K562 (cell line): ENCODE measurements around the gene RUFY2. TPM values are rescaled to one million over a fixed set of nuclear protein-coding genes. Genes with fewer than 3 reads are reported as not detected.

ENCODE experiments used
- ASH1L ChIP-seq: fragments of 450-650 bp; IDR thresholded peaks from 2 replicates; pipeline ENCODE4 v1.6.1; 2018; ENCODE audit warnings: borderline replicate concordance, mild to moderate bottlenecking, low read depth; ENCODE audit not compliant: partially characterized antibody
- CTBP1 ChIP-seq: fragments of 450-650 bp; IDR thresholded peaks from 2 replicates; pipeline ENCODE4 v1.6.1; 2016; ENCODE audit warnings: borderline replicate concordance
- DNMT1 ChIP-seq: fragments of 450-650 bp; IDR thresholded peaks from 2 replicates; pipeline ENCODE4 v1.6.1; 2016; ENCODE audit warnings: antibody characterized with exemption, mild to moderate bottlenecking
- E2F3 ChIP-seq: fragments of 250-450 bp; sonication (Bioruptor Pico); IDR thresholded peaks from 2 replicates; pipeline ENCODE4 v1.4.0; 2020; ENCODE audit warnings: mild to moderate bottlenecking
- ERF ChIP-seq: fragments of 450-650 bp; formaldehyde crosslinking; IDR thresholded peaks from 2 replicates; pipeline ENCODE4 v1.4.0; 2020; ENCODE audit warnings: mild to moderate bottlenecking, mixed read lengths
- ESRRA ChIP-seq: fragments of 450-650 bp; IDR thresholded peaks from 2 replicates; pipeline ENCODE4 v1.6.1; 2014; ENCODE audit warnings: low read depth, mild to moderate bottlenecking, moderate library complexity, borderline replicate concordance
- FOXJ3 ChIP-seq: sonication (generic); formaldehyde crosslinking; IDR thresholded peaks from 2 replicates; pipeline ENCODE4 v1.4.0; 2020; ENCODE audit warnings: mild to moderate bottlenecking, missing genetic modification reagents
- GATAD2B ChIP-seq: fragments of 450-650 bp; IDR thresholded peaks from 2 replicates; pipeline ENCODE4 v1.6.1; 2017; ENCODE audit warnings: mild to moderate bottlenecking, borderline replicate concordance
- JUND ChIP-seq, 2 experiments: IDR thresholded peaks; 2 replicates in 1 of 2; 3 replicates in 1 of 2; pipeline ENCODE4 v1.6.1; 2011; ENCODE audit warnings: borderline replicate concordance in 2 of 2, low read depth in 2 of 2, low read length in 2 of 2, improper control_type of control experiment in 1 of 2, missing biosample characterization in 1 of 2, missing genetic modification characterization in 1 of 2, missing genetic modification reagents in 1 of 2
- NCOA2 ChIP-seq, 2 experiments: fragments of 450-650 bp; IDR thresholded peaks; 2 replicates each; pipeline ENCODE4 v1.6.1; 2018; ENCODE audit warnings: mild to moderate bottlenecking in 2 of 2, moderate library complexity in 1 of 2; ENCODE audit not compliant: partially characterized antibody in 2 of 2
- NCOR1 ChIP-seq: fragments of 450-650 bp; IDR thresholded peaks from 2 replicates; pipeline ENCODE4 v1.6.1; 2016; ENCODE audit warnings: mild to moderate bottlenecking, moderate library complexity
- NONO ChIP-seq, 2 experiments: fragments of 200-400 bp in 1 of 2; fragments of 450-650 bp in 1 of 2; formaldehyde crosslinking in 1 of 2; IDR thresholded peaks; 2 replicates each; pipeline ENCODE4 v1.6.1; 2017; ENCODE audit warnings: low read depth in 2 of 2, mild to moderate bottlenecking in 2 of 2, moderate library complexity in 2 of 2, low read length in 1 of 2
- PBX2 ChIP-seq, 2 experiments: IDR thresholded peaks in 1 of 2; conservative IDR thresholded peaks in 1 of 2; 2 replicates each; pipeline ENCODE4 v1.6.1; 2016; ENCODE audit warnings: low read depth in 2 of 2, mild to moderate bottlenecking in 1 of 2, missing compliant biosample characterization in 1 of 2, missing genetic modification characterization in 1 of 2, moderate library complexity in 1 of 2
- PYGO2 ChIP-seq: fragments of 450-650 bp; IDR thresholded peaks from 2 replicates; pipeline ENCODE4 v1.6.1; 2016; ENCODE audit warnings: mild to moderate bottlenecking, missing genetic modification characterization, moderate library complexity, missing compliant biosample characterization
- RBM25 ChIP-seq: fragments of 200-400 bp; formaldehyde crosslinking; IDR thresholded peaks from 2 replicates; pipeline ENCODE4 v1.6.1; 2018; ENCODE audit warnings: low read length, low read depth, moderate library complexity; ENCODE audit not compliant: severe bottlenecking
- SMC3 ChIP-seq: conservative IDR thresholded peaks from 2 replicates; pipeline ENCODE4 v1.6.1; 2011; ENCODE audit warnings: low read depth, low read length, improper control_type of control experiment; ENCODE audit not compliant: insufficient read depth
- SRSF3 ChIP-seq: fragments of 200-400 bp; formaldehyde crosslinking; IDR thresholded peaks from 2 replicates; pipeline ENCODE4 v1.6.1; 2016; ENCODE audit warnings: mild to moderate bottlenecking, low read length, moderate library complexity; ENCODE audit not compliant: insufficient read depth
- VEZF1 ChIP-seq: fragments of 200-800 bp; sonication (Bioruptor generic); IDR thresholded peaks from 2 replicates; pipeline ENCODE4 v1.6.1; 2017; ENCODE audit warnings: missing genetic modification characterization, missing compliant biosample characterization
- ZKSCAN8 ChIP-seq: fragments of 200-800 bp; sonication (Bioruptor generic); IDR thresholded peaks from 2 replicates; pipeline ENCODE4 v1.6.1; 2016; ENCODE audit warnings: missing genetic modification characterization, missing compliant biosample characterization
- ZNF239 ChIP-seq: fragments of 250-450 bp; sonication (Bioruptor Pico); IDR thresholded peaks from 2 replicates; pipeline ENCODE4 v1.4.0; 2020; ENCODE audit warnings: mild to moderate bottlenecking
- ZNF280A ChIP-seq: fragments of 450-650 bp; IDR thresholded peaks from 2 replicates; pipeline ENCODE4 v1.6.1; 2018; ENCODE audit warnings: mild to moderate bottlenecking, low read depth; ENCODE audit not compliant: partially characterized antibody
- polyA plus RNA-seq, 8 experiments: library from polyadenylated mRNA; depleted of rRNA in 4 of 8; stranded (reverse) in 5 of 8; unstranded in 3 of 8; fragments of >200 nt; fragmentation: Nextera tagmentation in 2 of 8; fragmentation: Illumina TruSeq in 1 of 8; extraction: Ambion mirVana in 2 of 8; extraction: Trizol in 1 of 8; gene quantifications; 2 replicates each; pipeline versions ENCODE4 v1.2.1 to v1.2.3, GENCODE V29; 2011 to 2014; ENCODE audit warnings: inconsistent platforms in 1 of 8, missing spikeins in 1 of 8
- total RNA-seq, 7 experiments: library from RNA; depleted of rRNA in 6 of 7; stranded (reverse); fragments of >200 nt in 6 of 7; fragmentation: Illumina TruSeq in 2 of 7; extraction: Trizol in 2 of 7; gene quantifications; 2 replicates each; pipeline versions ENCODE4 v1.2.1 to v1.2.3, GENCODE V29; 2011 to 2021; ENCODE audit warnings: low replicate concordance in 1 of 7

RUFY2 gene
- total and polyA plus RNA-seq, 9 of the 15 experiments (the other 6 are each of a cell fraction or from before 2014, with no cell fraction given), result 3.7 to 20.1 (median 12.6) TPM

- TF ChIP-seq NCOR1 (0 out of 2 replicates have a peak, but pooled peaks have one; percentile 13), NONO (IDR thresholded peaks at IDR 0.05; ENCODE audit: low read depth in 2 of 2, low read length in 1 of 2) (no peak), SMC3 (peak; percentile 60; the same call in 1 of the 2 replicates), VEZF1 (CRISPR knock-in tag) (no peak), ZNF280A (no peak), ESRRA (no peak), ZKSCAN8 (no peak), ASH1L (no peak), DNMT1 (no peak), CTBP1 (no peak), ERF (CRISPR knock-in tag) (no peak), SRSF3 (no peak), PBX2 (CRISPR knock-in tag; IDR thresholded peaks at IDR 0.05; ENCODE audit: low read depth) (no peak), PBX2 (tag; conservative IDR thresholded peaks at IDR 0.05; ENCODE audit: low read depth) (peak; percentile 92), NCOA2 (IDR thresholded peaks at IDR 0.05; ENCODE audit: partially characterized antibody in 2 of 2) (no peak), GATAD2B (no peak), JUND (IDR thresholded peaks at IDR 0.05; ENCODE audit: borderline replicate concordance, low read depth, low read length) (no peak), JUND (tag; IDR thresholded peaks at IDR 0.05; ENCODE audit: borderline replicate concordance, low read depth, low read length) (no peak), PYGO2 (tag) (no peak), ZNF239 (CRISPR knock-in tag) (no peak), E2F3 (CRISPR knock-in tag) (no peak), RBM25 (no peak), FOXJ3 (CRISPR knock-in tag) (no peak)
These were observed 105.1 kb downstream of the RUFY2 start (continued) for GRCh38 chr10:68301790-68302502.
